Esophagus (tissue), 2 donors: ENCODE results near the gene ATP2B2. TPM values are rescaled to one million over a fixed set of nuclear protein-coding genes. Genes with fewer than 3 reads are reported as not detected.

Source experiments
- H3K27ac ChIP-seq, 2 donors: one replicate each; pipeline ENCODE4 v1.5.1; 2013; ENCODE audit warnings: low read depth in 2 of 2, mild to moderate bottlenecking in 2 of 2, inconsistent platforms in 1 of 2, low read length in 1 of 2, moderate library complexity in 1 of 2
- H3K27me3 ChIP-seq, 2 donors: one replicate each; pipeline ENCODE4 v1.6.1; 2013; ENCODE audit warnings: low read length in 2 of 2, control low read depth in 1 of 2, mild to moderate bottlenecking in 1 of 2; ENCODE audit not compliant: insufficient read depth in 2 of 2, control insufficient read depth in 1 of 2
- H3K36me3 ChIP-seq, 2 donors: one replicate each; pipeline ENCODE4 v1.6.1; 2013; ENCODE audit warnings: low read length in 1 of 2; ENCODE audit not compliant: control insufficient read depth in 2 of 2, insufficient read depth in 2 of 2
- H3K4me1 ChIP-seq, 2 donors: one replicate each; pipeline ENCODE4 v1.6.1; 2013; ENCODE audit warnings: low read length in 1 of 2; ENCODE audit not compliant: control insufficient read depth in 2 of 2, insufficient read depth in 2 of 2
- H3K4me3 ChIP-seq, 2 donors: one replicate each; pipeline ENCODE4 v1.5.1; 2013; ENCODE audit warnings: low read length in 2 of 2, mild to moderate bottlenecking in 2 of 2, low read depth in 1 of 2, moderate library complexity in 1 of 2
- H3K9me3 ChIP-seq, 2 donors: one replicate each; pipeline ENCODE4 v1.6.1; 2013; ENCODE audit warnings: mild to moderate bottlenecking in 2 of 2, low read depth in 1 of 2, low read length in 1 of 2, moderate library complexity in 1 of 2; ENCODE audit not compliant: control insufficient read depth in 2 of 2, insufficient read depth in 1 of 2
- WGBS, 2 donors: extraction: QIAGEN DNeasy Blood & Tissue Kit; methylation state at CpG; one replicate each; pipeline ENCODE4 v1.1.7; 2013; 5-methylcytosine and 5-hydroxymethylcytosine counted together
- polyA plus RNA-seq, 2 donors: library from polyadenylated mRNA; stranded (reverse); fragments of 200-250 nt; gene quantifications; one replicate each; pipeline ENCODE4 v1.2.3, GENCODE V29; 2013
- donor health status: healthy with polysubstance abuse.
- donor health status: Bipolar disorder and iron deficiency.

Gene ATP2B2
- polyA plus RNA-seq, 2 donors, result 0.06 to 0.08 TPM

DNA sequence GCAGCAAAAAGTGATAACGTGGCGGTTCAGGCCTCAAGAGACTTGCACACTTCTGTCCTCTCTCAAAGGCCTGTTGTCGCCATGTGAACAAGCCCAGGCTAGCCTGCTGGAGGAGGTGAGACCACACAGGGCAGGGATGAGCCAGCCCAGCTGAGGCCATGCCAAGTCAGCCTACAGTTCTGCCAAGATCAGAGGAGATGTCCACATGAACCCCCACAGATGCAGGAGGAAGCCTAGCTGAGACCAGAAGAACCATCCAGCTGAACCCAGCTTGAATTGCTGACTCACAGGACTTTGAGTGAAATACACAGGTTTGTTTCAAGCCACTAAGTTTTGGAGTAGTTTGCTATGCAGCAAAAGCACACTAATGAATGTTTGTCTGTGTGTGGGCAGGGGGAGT is 134.2 kb downstream of the ATP2B2 start:
- Histone ChIP-seq H3K36me3 (no peaks in the 10 kb centered on the region), H3K4me3 (no peak overlapping the region), H3K9me3 (peaks cover 0 to 5% of the 10 kb centered on the region in 2 donors), H3K27me3 (no peaks in the 10 kb centered on the region), H3K27ac (no peak overlapping the region), H3K4me1 (peaks cover 0 to 3% of the 10 kb centered on the region in 2 donors)
- 79 to 80% methylated on average over 3 of the region's 3 CpGs for WGBS, 2 donors

DNA sequence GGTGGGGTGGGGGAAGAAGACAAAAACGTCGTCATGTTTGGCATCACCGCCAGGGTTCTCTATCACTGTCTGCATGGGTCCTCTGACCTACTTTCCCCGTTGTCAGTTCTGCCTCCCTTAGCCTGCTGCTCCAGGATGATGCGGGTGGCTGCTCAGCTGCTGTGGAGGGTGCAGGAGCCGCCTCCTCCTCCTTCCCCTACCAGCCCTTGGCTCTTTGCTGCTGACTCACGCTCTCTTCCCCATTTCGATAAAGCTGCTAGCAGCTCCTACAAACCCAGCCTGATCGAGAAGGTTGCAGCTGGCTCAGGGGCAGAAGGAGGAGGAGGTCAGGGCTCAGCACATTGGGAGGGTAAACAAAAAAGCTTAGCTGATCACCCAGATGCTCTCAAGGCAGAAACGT is 135.0 kb downstream of the ATP2B2 start:
- Histone ChIP-seq H3K4me1 (peaks cover 0 to 3% of the 10 kb centered on the region in 2 donors), H3K9me3 (peaks cover 0 to 5% of the 10 kb centered on the region in 2 donors)
- 41 to 46% methylated on average over 10 of the region's 10 CpGs for WGBS, 2 donors

DNA sequence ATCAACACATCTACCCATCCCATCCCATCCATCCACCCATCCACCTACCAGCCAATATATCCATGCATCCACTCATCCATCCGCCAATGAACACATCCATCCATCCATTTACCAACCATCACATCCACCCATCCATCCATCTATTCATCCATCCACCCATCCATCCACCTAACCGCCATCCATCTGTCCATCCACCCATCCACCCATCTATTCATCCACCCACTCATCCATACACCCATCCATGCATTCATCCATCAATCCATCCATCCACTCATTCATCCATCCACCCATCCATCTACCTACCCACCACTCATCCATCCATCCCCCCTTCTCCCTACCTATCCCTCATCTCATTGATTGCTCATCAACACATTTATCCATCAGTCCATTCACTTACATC is 136.9 kb downstream of the ATP2B2 start:
- Histone ChIP-seq H3K9me3 (peaks cover 0 to 5% of the 10 kb centered on the region in 2 donors), H3K36me3 (no peaks in the 10 kb centered on the region), H3K27me3 (no peaks in the 10 kb centered on the region), H3K4me1 (peaks cover 0 to 3% of the 10 kb centered on the region in 2 donors), H3K4me3 (no peak overlapping the region), H3K27ac (no peak overlapping the region)
- 94 to 98% methylated on average over 2 of the region's 2 CpGs for WGBS, 2 donors

More for the DNA sequence above, 135.0 kb downstream of the ATP2B2 start:
- no peaks in the 10 kb centered on the region for H3K36me3 ChIP-seq
- H3K4me3 ChIP-seq, result no peak overlapping the region
- no peak overlapping the region for H3K27ac ChIP-seq
- H3K27me3 ChIP-seq, result no peaks in the 10 kb centered on the region

DNA sequence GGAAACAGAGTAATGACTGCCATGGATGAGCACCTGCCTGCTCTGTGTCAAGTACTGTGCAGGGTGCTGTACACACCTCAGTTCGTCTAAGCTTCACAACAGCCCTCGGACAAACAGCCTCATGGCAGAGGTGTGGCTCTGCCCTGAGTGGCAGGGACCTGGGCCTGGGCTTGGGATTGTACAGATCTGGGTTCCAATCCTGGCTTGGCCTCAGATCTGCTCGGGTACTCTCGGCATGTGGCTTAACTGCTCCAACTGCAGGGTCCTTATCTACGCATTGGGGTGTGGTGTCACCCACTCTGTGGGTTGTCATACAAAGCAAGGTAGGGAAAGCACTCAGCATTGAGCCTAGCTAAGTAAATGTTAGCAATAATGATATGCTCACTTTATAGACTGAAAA is 137.9 kb downstream of the ATP2B2 start:
- WGBS, 2 donors, result 91 to 93% methylated on average over 5 of the region's 5 CpGs

DNA sequence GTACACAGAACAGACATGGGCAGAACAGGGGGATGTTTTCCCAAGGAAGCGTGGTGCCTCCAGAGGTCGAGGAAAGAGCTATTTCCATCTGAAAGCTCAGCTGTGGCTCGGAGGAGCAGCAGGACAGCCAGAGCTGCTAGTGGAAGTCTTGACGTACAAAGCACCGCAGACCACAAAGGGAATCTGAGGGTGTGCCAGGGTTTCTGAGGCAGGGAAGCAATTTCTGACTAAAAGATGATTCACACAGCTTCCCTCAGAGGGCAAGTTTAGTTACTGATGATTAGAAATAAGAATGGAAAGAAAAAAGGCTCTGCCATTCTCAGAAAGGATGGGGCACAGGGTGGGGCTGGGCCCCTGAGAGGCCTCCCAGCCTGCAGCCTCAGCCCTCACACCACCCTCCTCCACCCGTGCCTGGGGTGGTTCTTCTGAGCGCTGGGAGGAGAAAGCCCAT is 138.7 kb downstream of the ATP2B2 start:
- H3K36me3 ChIP-seq, result no peaks in the 10 kb centered on the region
- H3K27me3 ChIP-seq, result no peaks in the 10 kb centered on the region
- no peaks in the 10 kb centered on the region for H3K4me1 ChIP-seq
- H3K4me3 ChIP-seq, result no peak overlapping the region
- peaks cover 3 to 5% of the 10 kb centered on the region in 2 donors for H3K9me3 ChIP-seq
- H3K27ac ChIP-seq, result no peak overlapping the region
- 34 to 38% methylated on average over 7 of the region's 7 CpGs for WGBS, 2 donors

More for the DNA sequence above, 137.9 kb downstream of the ATP2B2 start:
- H3K4me1 ChIP-seq, result peaks cover 0 to 3% of the 10 kb centered on the region in 2 donors
- no peak overlapping the region for H3K4me3 ChIP-seq
- peaks cover 3 to 5% of the 10 kb centered on the region in 2 donors for H3K9me3 ChIP-seq
- H3K27me3 ChIP-seq, result no peaks in the 10 kb centered on the region
- no peaks in the 10 kb centered on the region for H3K36me3 ChIP-seq
- no peak overlapping the region for H3K27ac ChIP-seq

DNA sequence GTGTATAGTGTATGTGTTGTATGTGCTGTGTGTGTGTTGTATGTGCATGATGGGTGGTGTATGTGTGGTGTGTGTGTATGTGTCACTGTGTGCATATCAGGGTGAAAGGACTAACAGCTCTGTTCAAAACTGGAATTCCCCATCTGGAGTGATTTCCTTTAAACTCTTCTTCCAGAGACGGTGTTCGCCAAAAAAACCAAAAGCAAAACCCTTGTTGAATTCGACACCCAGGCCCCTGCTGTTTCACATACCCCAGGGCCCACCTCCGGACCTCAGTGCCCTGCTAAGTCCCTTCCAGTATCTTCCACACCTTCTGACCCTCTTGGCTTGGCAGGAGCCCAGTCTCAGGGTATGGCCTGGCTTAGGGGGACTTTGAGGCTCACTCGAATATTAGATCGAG is 139.6 kb downstream of the ATP2B2 start:
- H3K27me3 ChIP-seq, result no peaks in the 10 kb centered on the region
- H3K27ac ChIP-seq, result no peak overlapping the region
- H3K4me1 ChIP-seq, result no peaks in the 10 kb centered on the region
- WGBS, 2 donors, result 54 to 64% methylated on average over 6 of the region's 6 CpGs
- no peak overlapping the region for H3K4me3 ChIP-seq
- H3K9me3 ChIP-seq, result peaks cover 2 to 3% of the 10 kb centered on the region in 2 donors
- no peaks in the 10 kb centered on the region for H3K36me3 ChIP-seq

DNA sequence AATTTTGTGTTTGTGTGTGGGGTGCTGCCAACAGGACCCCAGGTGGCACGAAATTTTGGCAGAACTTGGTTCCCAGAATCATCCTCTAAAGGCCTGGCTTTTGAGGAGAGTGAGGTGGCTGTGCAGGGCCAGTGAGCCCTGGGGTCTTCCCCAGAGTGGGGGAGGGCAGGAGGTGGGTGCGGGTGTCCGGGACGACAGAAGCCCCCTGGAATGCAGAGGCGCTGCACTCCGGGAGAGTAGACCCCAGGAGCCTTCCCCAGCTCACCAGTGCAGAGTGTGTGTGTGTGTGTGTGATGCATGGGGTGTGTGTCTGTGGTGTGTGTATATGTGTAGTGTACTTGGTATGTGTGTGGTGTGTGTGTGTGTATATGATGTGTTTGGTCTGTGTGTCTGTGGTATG is 140.1 kb downstream of the ATP2B2 start:
- Histone ChIP-seq H3K4me3 (no peak overlapping the region), H3K27ac (no peak overlapping the region), H3K36me3 (no peaks in the 10 kb centered on the region), H3K9me3 (peaks cover 2 to 3% of the 10 kb centered on the region in 2 donors), H3K4me1 (no peaks in the 10 kb centered on the region), H3K27me3 (no peaks in the 10 kb centered on the region)
- WGBS, 2 donors, result 85% methylated on average over 6 of the region's 6 CpGs

DNA sequence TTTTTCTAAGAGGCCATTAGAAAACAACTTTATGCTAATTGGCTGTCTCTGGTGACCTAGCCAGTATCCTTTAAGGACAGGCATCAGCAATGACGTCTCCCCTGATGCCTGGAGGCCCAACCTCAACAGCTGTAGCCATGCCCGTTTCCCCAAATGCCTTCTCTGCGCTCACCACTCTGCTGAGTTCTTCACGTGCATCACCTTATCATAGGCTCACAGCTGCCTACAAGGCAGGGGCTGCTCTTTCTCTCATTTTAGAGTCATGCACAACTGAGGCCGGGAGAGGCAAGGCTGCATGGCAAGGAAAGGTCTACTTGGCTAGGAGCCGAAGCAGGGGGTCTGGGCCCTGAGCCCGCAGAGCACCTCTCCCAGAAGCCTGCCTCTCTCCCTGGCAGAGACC is 140.6 kb downstream of the ATP2B2 start:
- Histone ChIP-seq H3K4me1 (no peaks in the 10 kb centered on the region), H3K9me3 (peaks cover 2 to 3% of the 10 kb centered on the region in 2 donors), H3K27ac (no peak overlapping the region), H3K27me3 (no peaks in the 10 kb centered on the region), H3K4me3 (no peak overlapping the region), H3K36me3 (no peaks in the 10 kb centered on the region)
- 85 to 89% methylated on average over 7 of the region's 7 CpGs for WGBS, 2 donors

DNA sequence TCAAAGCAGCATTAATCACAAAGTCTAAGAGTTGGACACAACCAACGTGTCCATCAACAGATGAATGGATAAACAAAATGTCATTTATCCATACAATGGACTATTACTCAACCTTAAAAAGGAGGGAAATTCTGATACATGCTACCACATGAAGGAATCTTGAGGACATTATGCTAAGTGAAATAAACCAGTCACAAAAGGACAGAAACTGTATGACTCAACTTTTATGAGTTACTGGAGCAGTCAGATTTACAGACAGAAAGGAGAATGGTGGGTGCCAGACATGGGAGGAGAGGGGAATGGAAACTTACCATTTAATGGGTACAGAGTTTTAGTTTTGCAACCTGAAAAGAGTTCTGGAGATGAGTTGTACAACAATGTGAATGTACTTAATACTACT is 141.5 kb downstream of the ATP2B2 start:
- WGBS, 2 donors, result 34 to 42% methylated on average over 1 of the region's 1 CpG
- Histone ChIP-seq H3K9me3 (peaks cover 2 to 3% of the 10 kb centered on the region in 2 donors), H3K4me1 (no peaks in the 10 kb centered on the region), H3K36me3 (no peaks in the 10 kb centered on the region), H3K4me3 (no peak overlapping the region), H3K27ac (no peak overlapping the region), H3K27me3 (no peaks in the 10 kb centered on the region)

DNA sequence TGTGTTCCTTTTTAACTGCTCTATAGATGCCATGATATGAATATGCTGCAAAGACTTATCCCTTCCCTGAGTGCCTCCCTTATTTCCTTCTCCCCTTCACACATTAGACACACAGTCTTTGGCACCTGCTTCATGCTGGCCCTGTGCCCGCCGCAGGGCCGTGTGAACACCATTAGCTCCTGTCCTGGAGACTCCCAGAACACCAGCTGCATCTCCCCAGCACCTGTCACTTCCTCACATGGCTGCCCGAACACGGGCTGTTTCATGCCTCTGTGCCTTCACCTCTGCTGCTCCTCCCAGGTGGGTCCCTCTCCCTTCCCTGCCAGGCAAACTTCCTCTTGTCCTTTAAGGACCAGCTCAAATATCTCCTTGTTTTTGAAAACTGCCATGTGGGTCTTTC is 144.0 kb downstream of the ATP2B2 start:
- WGBS, 2 donors, result 50 to 54% methylated on average over 5 of the region's 5 CpGs
- no peak overlapping the region for H3K4me3 ChIP-seq
- no peaks in the 10 kb centered on the region for H3K36me3 ChIP-seq
- H3K9me3 ChIP-seq, result peaks cover 0 to 3% of the 10 kb centered on the region in 2 donors
- H3K27ac ChIP-seq, result no peak overlapping the region
- H3K27me3 ChIP-seq, result no peaks in the 10 kb centered on the region
- H3K4me1 ChIP-seq, result no peaks in the 10 kb centered on the region
